Urinary bladder (tissue), 4 donors: ENCODE results near the gene RAD54L. TPM values are rescaled to one million over a fixed set of nuclear protein-coding genes. Genes with fewer than 3 reads are reported as not detected.

Experiments used
- DNase-seq: peaks from one replicate; pipeline ENCODE4 v3.0.0-alpha.2; 2015; ENCODE audit errors: extremely low spot score
- H3K27ac ChIP-seq: one replicate; pipeline ENCODE4 v1.5.1; 2013; ENCODE audit warnings: low read depth, mild to moderate bottlenecking, moderate library complexity
- H3K36me3 ChIP-seq: one replicate; pipeline ENCODE4 v1.6.1; 2013; ENCODE audit warnings: mild to moderate bottlenecking, moderate library complexity; ENCODE audit not compliant: insufficient read depth
- H3K4me1 ChIP-seq: one replicate; pipeline ENCODE4 v1.6.1; 2013; ENCODE audit warnings: mild to moderate bottlenecking, moderate library complexity; ENCODE audit not compliant: insufficient read depth
- H3K4me3 ChIP-seq: one replicate; pipeline ENCODE4 v1.5.1; 2013; ENCODE audit warnings: low read depth, low read length
- WGBS: extraction: QIAGEN DNeasy Blood & Tissue Kit; methylation state at CpG from one replicate; pipeline ENCODE4 v1.1.7; 2013; 5-methylcytosine and 5-hydroxymethylcytosine counted together
- polyA plus RNA-seq: library from polyadenylated mRNA; stranded (reverse); fragments of 200-250 nt; gene quantifications from one replicate; pipeline ENCODE4 v1.2.3, GENCODE V29; 2013
- total RNA-seq: library from RNA; depleted of rRNA; stranded (reverse); fragments of >200 nt; gene quantifications from one replicate; pipeline ENCODE4 v1.2.3, GENCODE V29; 2014
- donor health status: healthy with polysubstance abuse.
- donor health status: healthy.

The RAD54L gene
- total and polyA plus RNA-seq, 2 donors = 0.38 to 2.6 TPM

DNA sequence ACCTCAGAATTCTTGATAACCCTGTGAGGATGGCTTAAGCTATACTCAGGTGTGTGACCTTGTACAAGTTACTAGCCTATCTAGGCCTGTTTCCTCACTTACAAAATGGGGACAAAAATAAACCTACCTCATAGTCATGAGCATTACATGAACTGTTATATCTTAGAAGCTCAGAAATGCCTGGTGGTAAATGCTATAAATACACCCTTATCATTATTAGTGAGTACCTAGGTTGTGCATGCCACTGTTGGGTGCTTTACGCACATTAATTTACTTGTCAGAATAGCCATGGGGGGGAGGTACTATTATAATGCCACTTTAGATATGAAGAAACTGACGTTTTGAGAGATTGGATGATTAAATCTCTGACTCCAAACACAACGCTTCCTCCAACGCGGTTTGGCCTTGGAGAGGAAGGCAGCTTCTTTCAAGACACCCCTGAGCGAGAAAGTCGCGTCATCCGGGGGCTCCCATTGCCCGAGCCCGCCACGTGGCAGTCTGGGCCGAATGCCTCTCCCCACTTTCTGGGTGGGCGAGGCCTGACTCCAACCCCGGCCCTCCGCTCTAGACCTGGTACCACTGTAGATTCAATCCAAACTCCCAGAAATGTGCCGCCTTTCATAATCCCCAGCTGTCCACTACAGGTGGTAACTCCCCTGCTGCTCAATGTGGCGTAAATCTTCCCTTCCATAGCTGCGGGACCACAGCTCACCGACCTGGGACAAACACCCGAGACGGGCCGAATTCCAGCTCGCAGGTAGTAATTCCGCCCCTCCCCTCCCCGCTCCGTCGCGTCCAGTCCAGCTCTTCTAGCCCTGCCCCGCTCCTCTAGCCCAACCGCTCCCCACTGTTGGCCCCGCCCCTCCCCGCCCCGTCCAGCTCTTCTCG lies 771 bp upstream of the RAD54L start:
- H3K4me1 ChIP-seq = no peaks in the 10 kb centered on the region
- no peak for DNase-seq
- 2% methylated on average over 35 of the region's 35 CpGs for WGBS

DNA sequence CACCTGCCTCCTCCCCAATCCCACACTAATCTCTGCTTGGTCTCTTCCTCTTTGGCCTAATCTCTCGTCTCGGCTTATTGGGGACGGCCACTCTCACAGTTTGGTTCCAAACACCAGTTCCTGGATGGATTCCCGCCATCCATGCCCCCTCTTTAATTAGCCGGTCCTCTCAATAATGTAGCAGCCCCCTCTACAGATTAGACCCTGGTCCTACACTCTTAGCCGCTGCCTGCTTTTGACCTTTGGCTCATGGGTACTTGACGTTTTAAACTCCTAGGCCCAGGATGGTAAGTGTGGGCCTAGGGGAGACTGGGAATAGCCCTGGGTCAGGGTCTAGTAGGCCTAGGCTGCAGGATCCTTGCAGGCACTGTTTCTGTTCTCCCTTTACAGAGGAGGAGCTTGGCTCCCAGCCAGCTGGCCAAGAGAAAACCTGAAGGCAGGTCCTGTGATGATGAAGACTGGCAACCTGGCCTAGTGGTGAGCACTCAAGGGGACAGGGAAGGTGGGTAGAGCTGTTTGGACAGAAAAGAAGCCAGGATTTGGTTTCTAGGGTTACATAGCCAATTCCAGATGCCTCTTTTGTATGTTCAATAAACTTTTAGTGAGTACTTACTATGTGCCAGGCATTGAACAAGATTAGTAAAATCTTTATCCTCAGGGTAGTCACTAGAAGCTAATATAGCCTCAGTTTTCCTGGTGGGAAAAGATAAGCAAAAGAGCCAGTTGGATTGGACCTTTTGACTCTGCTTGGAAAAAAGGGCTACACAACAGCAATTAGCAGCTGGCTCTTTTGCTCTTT lies 758 bp downstream of the RAD54L start:
- 3% methylated on average over 7 of the region's 7 CpGs for WGBS
- H3K4me1 ChIP-seq = no peaks in the 10 kb centered on the region
- no peak overlapping the region for H3K27ac ChIP-seq
- DNase-seq = no peak
- H3K36me3 ChIP-seq = no peaks in the 10 kb centered on the region
- H3K4me3 ChIP-seq = peak overlapping the region; percentile 53

More for the DNA sequence above, 771 bp upstream of the RAD54L start:
- peak overlapping the region; percentile 38 for H3K4me3 ChIP-seq
- no peaks in the 10 kb centered on the region for H3K36me3 ChIP-seq
- peak overlapping the region; percentile 61 for H3K27ac ChIP-seq

DNA sequence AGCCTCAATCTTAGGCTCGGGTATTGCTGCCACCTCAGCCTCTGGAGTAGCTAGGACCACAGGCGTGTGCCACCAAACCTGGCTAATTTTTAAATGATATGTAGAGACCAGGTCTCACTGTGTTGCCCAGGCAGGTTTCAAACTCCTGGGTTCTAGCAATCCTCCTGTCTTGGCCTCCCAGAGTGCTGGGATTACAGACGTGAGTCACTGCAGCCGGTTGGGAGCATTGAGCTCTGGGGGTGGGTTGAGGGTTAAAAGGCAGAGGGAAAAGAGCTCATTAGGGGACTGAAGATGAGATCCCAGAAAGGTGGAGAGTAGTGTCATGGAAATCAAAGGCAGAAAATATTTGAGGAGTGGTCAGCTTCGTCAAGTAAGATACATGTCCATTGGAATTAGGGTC lies 7.1 kb downstream of the RAD54L start:
- no peak overlapping the region for H3K4me3 ChIP-seq
- no peak for DNase-seq
- H3K4me1 ChIP-seq = no peaks in the 10 kb centered on the region
- no peak overlapping the region for H3K27ac ChIP-seq
- WGBS = 92% methylated on average over 5 of the region's 5 CpGs
- H3K36me3 ChIP-seq = no peaks in the 10 kb centered on the region

DNA sequence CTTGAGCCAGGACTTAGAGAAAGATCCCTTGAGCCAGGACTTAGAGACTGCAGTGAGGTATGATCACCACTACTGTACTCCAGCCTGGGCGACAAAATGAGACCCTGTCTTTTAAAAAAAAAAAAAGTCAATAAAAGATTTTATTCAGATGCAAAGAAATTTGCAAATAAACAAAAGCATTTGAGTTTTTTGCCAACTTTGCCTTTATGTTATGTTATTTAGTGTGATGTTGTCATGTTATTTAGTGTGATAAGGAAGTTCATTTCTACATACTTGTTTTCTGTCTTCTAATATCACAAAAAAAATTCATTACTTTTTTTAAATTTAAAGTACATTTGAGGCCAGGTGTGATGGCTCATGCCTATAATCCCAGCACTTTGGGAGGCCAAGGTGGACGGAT lies 9.0 kb downstream of the RAD54L start:
- no peak for DNase-seq
- Histone ChIP-seq H3K27ac (no peak overlapping the region), H3K4me3 (no peak overlapping the region), H3K36me3 (no peaks in the 10 kb centered on the region), H3K4me1 (no peaks in the 10 kb centered on the region)
- 97% methylated on average over 2 of the region's 2 CpGs for WGBS

DNA sequence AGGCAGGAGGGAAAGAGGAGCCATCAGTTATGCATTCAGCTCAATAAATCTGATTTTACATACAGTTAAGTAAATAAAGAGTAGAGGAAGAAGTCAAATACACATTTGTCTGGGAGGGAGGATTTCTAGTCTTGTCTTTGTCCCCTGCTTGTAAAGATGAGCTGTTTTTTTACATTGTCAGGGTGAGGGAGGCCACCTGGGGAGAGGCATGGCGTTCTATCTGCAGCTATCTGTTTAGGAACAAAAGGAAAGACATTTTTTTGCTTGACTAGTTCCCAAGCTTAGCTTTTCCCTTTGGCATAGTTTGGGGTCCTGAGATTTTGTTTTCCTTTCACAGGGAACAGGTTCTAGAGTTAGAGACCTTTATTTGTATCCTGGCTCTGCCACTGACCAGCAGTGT lies 14.9 kb downstream of the RAD54L start:
- Histone ChIP-seq H3K27ac (no peak overlapping the region), H3K4me3 (no peak overlapping the region), H3K4me1 (no peaks in the 10 kb centered on the region), H3K36me3 (no peaks in the 10 kb centered on the region)
- 77% methylated on average over 1 of the region's 1 CpG for WGBS
- DNase-seq = no peak

DNA sequence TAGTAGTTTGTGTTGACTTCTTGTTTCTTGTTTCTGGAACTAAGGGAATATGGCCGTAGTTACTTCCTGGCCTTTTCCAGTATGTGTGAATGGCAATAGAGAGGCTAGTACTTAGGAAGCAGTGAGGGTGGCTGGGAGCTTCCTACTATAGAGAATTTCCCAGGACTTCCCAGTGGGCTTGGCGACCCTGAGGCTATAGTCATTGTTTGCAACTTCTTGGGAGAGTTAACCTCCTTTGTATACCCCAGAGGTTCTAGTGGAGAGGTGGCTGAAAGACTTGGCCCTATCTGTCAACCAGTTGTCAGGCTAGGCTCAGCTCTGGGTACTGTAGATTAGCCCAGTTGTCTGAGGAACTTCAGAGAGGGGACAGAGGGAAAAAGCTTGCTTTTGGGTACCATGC lies 15.6 kb downstream of the RAD54L start:
- WGBS = 92% methylated on average over 2 of the region's 2 CpGs
- Histone ChIP-seq H3K4me1 (no peaks in the 10 kb centered on the region), H3K36me3 (no peaks in the 10 kb centered on the region), H3K4me3 (no peak overlapping the region), H3K27ac (no peak overlapping the region)
- DNase-seq = no peak

DNA sequence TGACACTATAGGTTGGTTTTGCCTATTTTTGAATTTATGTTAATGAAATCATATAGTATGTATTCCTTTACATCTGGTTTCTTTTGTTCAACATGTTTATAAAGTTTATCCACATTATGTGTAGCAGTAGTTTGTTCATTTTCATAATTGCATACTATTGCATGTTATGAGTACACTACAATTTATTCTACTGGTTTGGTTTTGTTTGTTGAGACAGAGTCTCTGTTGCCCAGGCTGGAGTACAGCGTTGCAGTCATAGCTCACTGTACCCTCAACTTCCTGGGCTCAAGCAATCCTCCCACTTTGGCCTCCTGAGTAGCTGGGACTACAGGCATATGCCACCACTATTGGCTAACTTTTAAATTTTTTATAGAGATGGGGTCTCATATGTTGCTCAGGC lies 21.0 kb downstream of the RAD54L start:
- no peak overlapping the region for H3K4me3 ChIP-seq
- no peaks in the 10 kb centered on the region for H3K36me3 ChIP-seq
- 97% methylated on average over 1 of the region's 1 CpG for WGBS
- H3K27ac ChIP-seq = no peak overlapping the region
- no peaks in the 10 kb centered on the region for H3K4me1 ChIP-seq
- DNase-seq = no peak

DNA sequence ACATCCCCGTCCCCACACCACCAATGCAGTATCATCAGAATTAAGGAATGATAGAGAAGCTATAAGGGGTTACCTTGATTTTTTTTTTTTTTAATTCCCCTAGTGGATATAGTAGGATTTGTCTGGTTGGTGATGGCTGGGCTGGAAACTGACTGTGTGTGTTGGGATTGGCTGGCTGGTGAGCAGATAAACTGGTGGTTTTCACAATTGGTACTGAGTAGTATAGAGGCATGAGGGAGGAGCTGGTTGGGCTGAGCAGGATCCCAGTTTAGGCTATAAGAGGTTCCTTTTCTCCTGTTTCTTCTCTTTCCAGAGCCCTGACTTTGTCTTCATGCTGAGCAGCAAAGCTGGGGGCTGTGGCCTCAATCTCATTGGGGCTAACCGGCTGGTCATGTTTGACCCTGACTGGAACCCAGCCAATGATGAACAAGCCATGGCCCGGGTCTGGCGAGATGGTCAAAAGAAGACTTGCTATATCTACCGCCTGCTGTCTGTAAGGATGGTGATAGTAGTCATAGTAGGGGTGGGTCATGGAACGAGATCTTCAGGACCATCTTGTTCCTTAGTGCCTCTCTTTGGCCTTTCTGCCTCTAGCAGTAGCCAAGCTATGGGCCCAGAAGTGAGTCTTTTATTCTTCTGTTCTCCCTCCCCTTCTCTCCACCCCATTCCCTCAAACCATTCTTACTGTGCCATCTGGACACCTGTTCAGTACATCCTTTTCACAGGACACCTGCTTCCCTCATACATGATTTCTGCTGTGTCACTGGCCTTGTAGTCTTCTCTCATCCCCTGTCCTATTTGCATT lies 26.9 kb downstream of the RAD54L start:
- no peak overlapping the region for H3K27ac ChIP-seq
- 97% methylated on average over 6 of the region's 6 CpGs for WGBS
- peaks cover 2% of the 10 kb centered on the region for H3K36me3 ChIP-seq
- DNase-seq = no peak
- H3K4me1 ChIP-seq = no peaks in the 10 kb centered on the region
- no peak overlapping the region for H3K4me3 ChIP-seq

DNA sequence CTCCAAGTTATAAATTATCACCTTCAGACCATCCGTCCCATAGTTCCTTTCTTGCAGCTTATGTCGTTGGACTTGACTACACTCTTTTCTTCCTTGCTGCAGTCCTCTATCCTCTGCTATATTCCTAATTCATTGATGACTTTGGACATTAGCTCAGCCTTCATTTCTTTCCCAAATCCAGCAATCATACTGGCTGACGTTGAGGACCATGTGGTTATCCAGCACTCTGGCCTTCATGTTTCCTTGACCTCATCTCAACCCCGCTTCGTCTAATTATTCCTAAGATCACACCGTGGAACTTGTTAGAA lies 27.4 kb downstream of the RAD54L start:
- no peak for DNase-seq
- Histone ChIP-seq H3K27ac (no peak overlapping the region), H3K36me3 (peaks cover 4% of the 10 kb centered on the region), H3K4me1 (no peaks in the 10 kb centered on the region), H3K4me3 (no peak overlapping the region)
- WGBS = 95% methylated on average over 6 of the region's 6 CpGs

DNA sequence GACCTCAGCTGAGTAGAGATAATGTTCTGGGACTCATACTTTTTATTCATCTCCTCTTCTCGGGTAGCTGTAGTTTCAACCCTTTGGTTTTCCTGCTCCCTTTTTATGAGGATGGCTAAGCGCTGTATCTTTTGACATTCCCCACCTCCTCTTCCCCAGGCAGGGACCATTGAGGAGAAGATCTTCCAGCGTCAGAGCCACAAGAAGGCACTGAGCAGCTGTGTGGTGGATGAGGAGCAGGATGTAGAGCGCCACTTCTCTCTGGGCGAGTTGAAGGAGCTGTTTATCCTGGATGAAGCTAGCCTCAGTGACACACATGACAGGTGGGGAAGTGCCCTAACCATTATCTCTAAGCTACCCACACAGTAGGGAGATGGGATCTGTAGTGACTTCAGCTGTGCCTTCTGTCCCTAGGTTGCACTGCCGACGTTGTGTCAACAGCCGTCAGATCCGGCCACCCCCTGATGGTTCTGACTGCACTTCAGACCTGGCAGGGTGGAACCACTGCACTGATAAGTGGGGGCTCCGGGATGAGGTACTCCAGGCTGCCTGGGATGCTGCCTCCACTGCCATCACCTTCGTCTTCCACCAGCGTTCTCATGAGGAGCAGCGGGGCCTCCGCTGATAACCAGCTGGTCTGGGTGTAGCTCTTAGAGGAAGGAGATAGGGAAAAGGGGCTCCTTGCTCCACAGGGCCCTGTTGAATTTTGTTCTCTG lies 30.3 kb downstream of the RAD54L start:
- no peak overlapping the region for H3K4me3 ChIP-seq
- no peaks in the 10 kb centered on the region for H3K4me1 ChIP-seq
- WGBS = 83% methylated on average over 14 of the region's 14 CpGs
- no peak overlapping the region for H3K27ac ChIP-seq
- no peak for DNase-seq
- peaks cover 4% of the 10 kb centered on the region for H3K36me3 ChIP-seq

DNA sequence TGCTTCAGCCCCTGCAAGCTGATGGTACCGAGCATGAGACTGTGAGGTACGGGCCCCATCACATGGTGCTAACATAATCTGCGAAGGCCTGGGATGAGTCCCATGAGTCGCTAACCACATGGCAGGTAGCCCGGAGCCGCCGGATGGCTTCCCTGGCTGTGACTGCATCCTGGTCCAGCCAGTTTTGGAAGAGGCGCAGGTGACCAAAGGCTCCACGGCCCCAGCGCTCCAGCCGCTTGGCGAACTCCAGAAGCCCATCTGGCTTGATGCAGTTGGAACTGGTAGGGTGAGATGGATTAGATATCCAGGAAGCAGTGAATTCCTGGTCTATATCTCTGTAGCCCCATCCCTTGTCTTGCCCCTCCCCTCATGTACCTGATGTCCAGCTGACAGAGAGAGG lies 31.2 kb downstream of the RAD54L start:
- Histone ChIP-seq H3K4me3 (no peak overlapping the region), H3K4me1 (no peaks in the 10 kb centered on the region), H3K27ac (no peak overlapping the region), H3K36me3 (peaks cover 4% of the 10 kb centered on the region)
- DNase-seq = no peak
- 87% methylated on average over 12 of the region's 12 CpGs for WGBS

DNA sequence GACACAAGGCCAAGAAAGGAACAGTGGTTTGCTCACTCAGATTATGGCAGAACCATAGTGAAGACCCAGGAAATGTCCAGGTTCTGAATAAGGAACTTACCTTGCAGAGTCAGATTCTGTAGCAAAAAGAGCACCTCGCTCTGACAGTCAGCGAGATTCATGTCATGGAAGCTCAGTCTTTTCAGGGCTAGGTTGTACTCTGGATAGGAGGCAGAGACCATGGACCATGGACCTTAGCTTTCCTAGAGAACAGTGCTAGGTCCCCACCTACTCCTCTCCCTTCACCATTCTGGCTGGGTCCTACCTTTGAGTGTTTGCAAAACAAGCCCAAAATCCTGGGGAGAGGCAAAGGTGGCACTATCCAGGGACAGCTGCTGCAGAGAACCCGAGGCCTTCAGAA lies 32.5 kb downstream of the RAD54L start:
- H3K4me3 ChIP-seq = no peak overlapping the region
- WGBS = 96% methylated on average over 3 of the region's 3 CpGs
- H3K4me1 ChIP-seq = no peaks in the 10 kb centered on the region
- H3K27ac ChIP-seq = no peak overlapping the region
- DNase-seq = no peak
- peaks cover 4% of the 10 kb centered on the region for H3K36me3 ChIP-seq

DNA sequence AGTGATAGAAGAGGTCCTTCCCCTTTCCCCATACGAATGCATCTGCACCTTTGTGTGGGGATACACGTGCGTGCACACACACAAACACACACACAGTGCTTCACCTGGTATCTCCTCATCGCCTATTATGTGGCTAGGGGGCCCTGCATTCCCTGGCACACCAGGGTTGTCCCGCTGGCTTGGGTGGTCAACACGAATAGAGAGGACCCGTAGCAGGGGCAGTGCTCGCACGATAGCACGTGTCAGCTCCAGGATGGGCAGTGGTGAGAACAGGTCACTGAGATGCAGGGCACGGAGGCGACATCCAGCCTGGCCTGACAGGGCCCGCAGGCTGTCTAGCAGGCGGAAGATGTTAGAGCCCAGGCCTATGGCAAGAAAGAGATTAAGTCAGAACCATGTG lies 33.5 kb downstream of the RAD54L start:
- 94% methylated on average over 14 of the region's 14 CpGs for WGBS
- peaks cover 4% of the 10 kb centered on the region for H3K36me3 ChIP-seq

More for the DNA sequence above, 33.5 kb downstream of the RAD54L start:
- no peak for DNase-seq
- H3K4me1 ChIP-seq = no peaks in the 10 kb centered on the region
- no peak overlapping the region for H3K4me3 ChIP-seq
- no peak overlapping the region for H3K27ac ChIP-seq
